Muscle layer of colon (tissue), 2 donors: ENCODE measurements around the gene OTULINL.

Experiments
- H3K27ac ChIP-seq: one replicate; pipeline ENCODE4 v1.7.0; 2013; ENCODE audit warnings: low read depth, mild to moderate bottlenecking, low read length, moderate library complexity
- H3K27me3 ChIP-seq, 2 donors: one replicate each; pipeline ENCODE4 v1.7.0; 2013; ENCODE audit warnings: low read length in 2 of 2, mild to moderate bottlenecking in 2 of 2; ENCODE audit not compliant: insufficient read depth in 2 of 2, control insufficient read depth in 1 of 2
- H3K36me3 ChIP-seq: one replicate; pipeline ENCODE4 v1.7.0; 2013; ENCODE audit warnings: mild to moderate bottlenecking, low read length; ENCODE audit not compliant: insufficient read depth
- H3K4me1 ChIP-seq: one replicate; pipeline ENCODE4 v1.7.0; 2013; ENCODE audit warnings: mild to moderate bottlenecking, low read length; ENCODE audit not compliant: insufficient read depth
- H3K4me3 ChIP-seq, 2 donors: one replicate each; pipeline ENCODE4 v1.7.0; 2013; ENCODE audit warnings: low read length in 2 of 2, low read depth in 1 of 2, mild to moderate bottlenecking in 1 of 2, moderate library complexity in 1 of 2
- H3K9ac ChIP-seq: one replicate; pipeline ENCODE4 v1.7.0; 2013; ENCODE audit warnings: low read length
- H3K9me3 ChIP-seq: one replicate; pipeline ENCODE4 v1.7.0; 2013; ENCODE audit warnings: mild to moderate bottlenecking, low read length
- donor health status: abdominal sarcoma.
- donor health status: Adenocarcinoma of cecum.

The OTULINL gene

GRCh38 chr5:14644623-14645237 lies 63.1 kb downstream of the OTULINL start:
- no peak overlapping the region for H3K27ac ChIP-seq
- no peak overlapping the region for H3K4me3 ChIP-seq
- no peaks in the 10 kb centered on the region for H3K4me1 ChIP-seq
- H3K9ac ChIP-seq, result no peak overlapping the region
- H3K27me3 ChIP-seq, result no peaks in the 10 kb centered on the region
- H3K9me3 ChIP-seq, result no peaks in the 10 kb centered on the region
- no peaks in the 10 kb centered on the region for H3K36me3 ChIP-seq

GRCh38 chr5:14650052-14650451 lies 68.5 kb downstream of the OTULINL start:
- Histone ChIP-seq H3K9me3 (no peaks in the 10 kb centered on the region), H3K4me1 (no peaks in the 10 kb centered on the region), H3K27ac (no peak overlapping the region), H3K27me3 (no peaks in the 10 kb centered on the region), H3K9ac (no peak overlapping the region), H3K4me3 (no peak overlapping the region), H3K36me3 (no peaks in the 10 kb centered on the region)

GRCh38 chr5:14655146-14655741 lies 73.7 kb downstream of the OTULINL start:
- no peaks in the 10 kb centered on the region for H3K36me3 ChIP-seq
- H3K4me1 ChIP-seq, result no peaks in the 10 kb centered on the region
- no peaks in the 10 kb centered on the region for H3K27me3 ChIP-seq
- H3K4me3 ChIP-seq, result no peak overlapping the region
- H3K27ac ChIP-seq, result no peak overlapping the region
- H3K9me3 ChIP-seq, result no peaks in the 10 kb centered on the region
- H3K9ac ChIP-seq, result no peak overlapping the region

DNA sequence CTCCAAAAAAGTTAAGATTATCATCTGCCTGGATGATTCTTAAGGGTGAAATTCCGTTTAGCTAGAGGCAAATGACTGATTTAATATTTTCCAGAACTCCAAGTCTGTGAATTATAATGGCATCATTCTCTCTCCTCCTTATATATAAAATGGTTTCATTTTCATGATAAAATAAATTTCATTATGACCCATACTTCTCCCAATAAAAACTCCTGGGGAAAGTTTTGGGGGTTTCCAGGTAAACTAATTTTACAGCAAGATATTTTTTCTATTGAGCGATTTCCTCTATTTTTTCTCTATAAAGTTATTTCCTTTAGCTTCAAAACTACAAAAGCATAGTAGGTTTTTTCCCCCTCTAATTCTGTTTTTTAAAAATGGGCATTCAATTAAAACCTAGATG lies 75.3 kb downstream of the OTULINL start:
- H3K9me3 ChIP-seq, result no peaks in the 10 kb centered on the region
- H3K4me1 ChIP-seq, result no peaks in the 10 kb centered on the region
- no peak overlapping the region for H3K9ac ChIP-seq
- H3K4me3 ChIP-seq, result no peak overlapping the region
- H3K27me3 ChIP-seq, result no peaks in the 10 kb centered on the region
- no peak overlapping the region for H3K27ac ChIP-seq
- peaks cover under 1% of the 10 kb centered on the region for H3K36me3 ChIP-seq

DNA sequence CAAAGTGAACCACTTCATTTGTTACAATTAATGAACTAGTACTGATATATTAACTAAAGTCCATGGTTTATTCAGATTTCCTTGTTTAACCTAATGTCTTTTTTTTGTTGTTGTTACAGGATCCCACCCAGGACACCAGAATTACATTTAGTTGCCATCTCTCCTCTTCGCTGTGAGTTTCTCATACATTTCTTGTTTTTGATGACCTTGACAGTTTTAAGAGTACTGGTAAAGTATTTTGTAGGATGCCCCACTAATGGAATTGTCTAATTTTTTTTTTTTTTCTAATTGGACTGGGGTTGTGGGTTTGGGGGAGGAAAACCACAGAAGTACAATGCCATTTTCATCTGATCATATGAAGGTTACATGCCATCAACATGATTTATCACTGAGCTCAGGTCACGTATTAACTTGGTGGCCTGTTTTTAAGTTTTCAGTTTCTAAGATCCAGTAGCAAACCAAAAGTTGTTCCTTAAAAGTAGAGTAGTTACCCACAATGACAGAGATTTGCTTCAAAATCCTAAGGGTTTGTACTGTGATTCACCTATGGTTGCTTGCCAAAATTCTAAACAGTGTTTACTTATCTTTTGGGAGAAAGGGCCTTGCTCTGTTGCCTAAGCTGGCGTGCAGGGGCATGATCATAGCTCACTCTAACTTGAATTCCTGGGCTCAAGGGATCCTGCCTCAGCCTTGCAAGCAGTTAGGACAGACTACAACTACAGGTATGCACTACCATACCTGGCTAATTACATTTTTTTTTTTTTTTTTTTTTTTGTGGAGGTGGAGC lies 78.4 kb downstream of the OTULINL start:
- H3K27ac ChIP-seq, result no peak overlapping the region
- no peak overlapping the region for H3K9ac ChIP-seq
- H3K4me1 ChIP-seq, result peaks cover 9% of the 10 kb centered on the region
- no peaks in the 10 kb centered on the region for H3K9me3 ChIP-seq
- H3K4me3 ChIP-seq, result no peak overlapping the region
- H3K36me3 ChIP-seq, result peaks cover 6% of the 10 kb centered on the region
- no peaks in the 10 kb centered on the region for H3K27me3 ChIP-seq

DNA sequence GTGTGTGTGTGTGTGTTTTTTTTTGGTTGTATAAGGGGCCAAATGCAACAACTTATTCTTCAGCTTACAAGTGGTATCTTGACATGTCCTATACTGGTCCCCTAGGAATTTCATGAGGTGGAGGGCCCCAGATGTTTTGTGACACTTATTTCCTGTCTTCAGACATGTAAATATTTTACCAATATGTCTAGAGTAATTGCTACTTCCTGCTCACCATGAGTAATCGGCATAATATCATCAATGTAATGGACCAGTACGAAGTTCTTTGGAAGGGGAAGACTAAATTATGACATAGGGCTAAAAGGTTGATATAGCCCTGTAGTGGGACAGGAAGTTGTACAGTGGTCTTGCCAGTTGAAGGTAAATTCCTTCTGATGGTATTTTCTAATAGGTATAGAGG lies 79.2 kb downstream of the OTULINL start:
- H3K36me3 ChIP-seq, result peaks cover 6% of the 10 kb centered on the region
- no peaks in the 10 kb centered on the region for H3K27me3 ChIP-seq
- H3K27ac ChIP-seq, result no peak overlapping the region
- H3K4me3 ChIP-seq, result no peak overlapping the region
- no peak overlapping the region for H3K9ac ChIP-seq
- peaks cover 16% of the 10 kb centered on the region for H3K4me1 ChIP-seq
- H3K9me3 ChIP-seq, result no peaks in the 10 kb centered on the region
